ENCODE measurements around the gene B4GALNT4.
"Not testable (repeated sequence)": the region's sequence is repeated elsewhere in the genome, so short reads cannot be mapped to it uniquely, and the experiment has no call there.

The B4GALNT4 gene

GRCh38 chr11:418343-419247, 49.3 kb downstream of the B4GALNT4 start:
- no peak overlapping the region for H3K4me3 ChIP-seq (replicated peaks; ENCODE audit: low read depth, low read length)
- no peak for TF ChIP-seq CTCF (IDR thresholded peaks at IDR 0.05; ENCODE audit: low read depth, low read length, missing control alignments)
- no peak for DNase-seq (ENCODE audit: extremely low read depth, low read depth)

GRCh38 chr11:419248-420005, 50.1 kb downstream of the B4GALNT4 start:
- no peak for TF ChIP-seq CTCF (IDR thresholded peaks at IDR 0.05; ENCODE audit: low read depth, low read length, missing control alignments)
- no peak for DNase-seq (ENCODE audit: extremely low read depth, low read depth)
- no peak overlapping the region for H3K4me3 ChIP-seq (replicated peaks; ENCODE audit: low read depth, low read length)

GRCh38 chr11:420054-420910, 51.0 kb downstream of the B4GALNT4 start:
- no peak for TF ChIP-seq CTCF (IDR thresholded peaks at IDR 0.05; ENCODE audit: low read depth, low read length, missing control alignments)
- H3K4me3 ChIP-seq (replicated peaks; ENCODE audit: low read depth, low read length) = no peak overlapping the region
- no peak for DNase-seq (ENCODE audit: extremely low read depth, low read depth)

GRCh38 chr11:420911-421321, 51.6 kb downstream of the B4GALNT4 start:
- TF ChIP-seq CTCF (IDR thresholded peaks at IDR 0.05; ENCODE audit: low read depth, low read length, missing control alignments) = no peak

GRCh38 chr11:422249-422656, 53.0 kb downstream of the B4GALNT4 start:
- DNase-seq (ENCODE audit: extremely low read depth, low read depth) = no peak
- H3K4me3 ChIP-seq (replicated peaks; ENCODE audit: low read depth, low read length) = no peak overlapping the region
- TF ChIP-seq CTCF (IDR thresholded peaks at IDR 0.05; ENCODE audit: low read depth, low read length, missing control alignments) = no peak

More at GRCh38 chr11:420911-421321, 51.6 kb downstream of the B4GALNT4 start:
- H3K4me3 ChIP-seq (replicated peaks; ENCODE audit: low read depth, low read length) = no peak overlapping the region
- DNase-seq (ENCODE audit: extremely low read depth, low read depth) = no peak

- no peak for TF ChIP-seq CTCF (IDR thresholded peaks at IDR 0.05; ENCODE audit: low read depth, low read length, missing control alignments)
- H3K4me3 ChIP-seq (replicated peaks; ENCODE audit: low read depth, low read length) = no peak overlapping the region
- no peak for DNase-seq (ENCODE audit: extremely low read depth, low read depth)
Observed at GRCh38 chr11:424232-424631, 54.9 kb downstream of the B4GALNT4 start.

- H3K4me3 ChIP-seq (replicated peaks; ENCODE audit: low read depth, low read length); DNase-seq (ENCODE audit: extremely low read depth, low read depth): not testable (repeated sequence)
Observed at GRCh38 chr11:424766-425165, 55.5 kb downstream of the B4GALNT4 start.
